HFFc6 (cell line): Measurements from ENCODE around the gene SLC38A3. TPM values are rescaled to one million over a fixed set of nuclear protein-coding genes. Genes with fewer than 3 reads are reported as not detected.

Experiments used
- DNase-seq: peaks from one replicate; pipeline ENCODE4 v3.0.0-alpha.2; 2018
- H3K27ac Mint-ChIP-seq: 2 replicates; pipeline ENCODE4 v1.8.0; 2020; ENCODE audit warnings: mild to moderate bottlenecking, mixed read lengths
- H3K27me3 Mint-ChIP-seq: 2 replicates; pipeline ENCODE4 v1.8.0; 2021; ENCODE audit warnings: mild to moderate bottlenecking, moderate library complexity, mixed read lengths; ENCODE audit not compliant: insufficient read depth
- H3K36me3 Mint-ChIP-seq: 2 replicates; pipeline ENCODE4 v1.8.0; 2021; ENCODE audit warnings: low read depth, mixed read lengths
- H3K4me1 Mint-ChIP-seq: 2 replicates; pipeline ENCODE4 v1.8.0; 2020; ENCODE audit warnings: low read depth, mixed read lengths
- H3K4me3 Mint-ChIP-seq: 2 replicates; pipeline ENCODE4 v1.8.0; 2020; ENCODE audit warnings: mild to moderate bottlenecking, moderate library complexity, mixed read lengths
- H3K9me3 Mint-ChIP-seq: 2 replicates; pipeline ENCODE4 v1.8.0; 2020; ENCODE audit warnings: mild to moderate bottlenecking, mixed read lengths
- CTCF ChIP-seq: fragments of 200-600 bp; sonication (generic); IDR thresholded peaks from 2 replicates; pipeline ENCODE4 v1.5.0; 2021; ENCODE audit warnings: antibody characterized with exemption, mild to moderate bottlenecking
- total RNA-seq, 6 experiments: library from RNA; stranded (reverse); fragmentation: NEBNext Ultra II Directional; extraction: Animal tissue kit (Norgen Biotek cat#: 25700); gene quantifications; 2 replicates in 1 of 6; 3 replicates in 5 of 6; pipeline ENCODE4 v1.2.3, GENCODE V29; 2021

Gene SLC38A3
- total RNA-seq, 6 experiments from 2014 or later, result 0.16 to 0.24 TPM; not detected in 4

GRCh38 chr3:50245251-50245745 is 40.2 kb downstream of the SLC38A3 start:
- H3K4me1 Mint-ChIP-seq, result peaks cover 82% of the 10 kb centered on the region
- no peak for TF ChIP-seq CTCF
- H3K36me3 Mint-ChIP-seq, result peaks cover 9% of the 10 kb centered on the region
- peak overlapping the region; percentile 82 for H3K4me3 Mint-ChIP-seq
- H3K27ac Mint-ChIP-seq, result peak overlapping the region; percentile 96
- H3K9me3 Mint-ChIP-seq, result no peaks in the 10 kb centered on the region
- peaks cover 6% of the 10 kb centered on the region for H3K27me3 Mint-ChIP-seq
- no peak for DNase-seq

GRCh38 chr3:50245831-50246516 is 40.9 kb downstream of the SLC38A3 start:
- peak; percentile 51 for DNase-seq
- Mint-ChIP-seq H3K4me1 (peaks cover 84% of the 10 kb centered on the region), H3K36me3 (peaks cover 12% of the 10 kb centered on the region), H3K27ac (peak overlapping the region; percentile 96), H3K4me3 (peak overlapping the region; percentile 82), H3K9me3 (no peaks in the 10 kb centered on the region), H3K27me3 (peaks cover 7% of the 10 kb centered on the region)
- peak; percentile 100 for TF ChIP-seq CTCF

GRCh38 chr3:50246517-50246954 is 41.5 kb downstream of the SLC38A3 start:
- Mint-ChIP-seq H3K36me3 (peaks cover 17% of the 10 kb centered on the region), H3K27ac (peak overlapping the region; percentile 96), H3K27me3 (peaks cover 10% of the 10 kb centered on the region), H3K4me3 (peak overlapping the region; percentile 82), H3K9me3 (no peaks in the 10 kb centered on the region), H3K4me1 (peaks cover 84% of the 10 kb centered on the region)
- peak; percentile 72 for TF ChIP-seq CTCF
- DNase-seq, result peak; percentile 99

- H3K4me1 Mint-ChIP-seq, result peaks cover 75% of the 10 kb centered on the region
- H3K36me3 Mint-ChIP-seq, result peaks cover 20% of the 10 kb centered on the region
- no peak for DNase-seq
- H3K4me3 Mint-ChIP-seq, result peak overlapping the region; percentile 75
- H3K9me3 Mint-ChIP-seq, result no peaks in the 10 kb centered on the region
- H3K27me3 Mint-ChIP-seq, result peaks cover 10% of the 10 kb centered on the region
- no peak for TF ChIP-seq CTCF
- H3K27ac Mint-ChIP-seq, result peak overlapping the region; percentile 96
Measured at GRCh38 chr3:50248387-50248786, 43.3 kb downstream of the SLC38A3 start.

GRCh38 chr3:50249457-50249856 is 44.4 kb downstream of the SLC38A3 start:
- Mint-ChIP-seq H3K4me1 (peaks cover 79% of the 10 kb centered on the region), H3K27me3 (peaks cover 7% of the 10 kb centered on the region), H3K36me3 (peaks cover 21% of the 10 kb centered on the region), H3K27ac (peak overlapping the region; percentile 43), H3K9me3 (no peaks in the 10 kb centered on the region), H3K4me3 (no peak overlapping the region)
- DNase-seq, result no peak
- TF ChIP-seq CTCF, result no peak
